ENCODE results near the gene C19orf81. TPM values are rescaled to one million over a fixed set of nuclear protein-coding genes. Genes with fewer than 3 reads are reported as not detected.

C19orf81 gene
- not detected for total RNA-seq

GRCh38 chr19:50649433-50650391 lies at the start of gene C19orf81:
Gene C19orf81 (plus strand): TSS chr19:50649445. CDS start chr19:50649445, 0 bp downstream.

GRCh38 chr19:50639121-50640112 lies 9.8 kb upstream of the C19orf81 start, which contains the start of gene SYT3:
Gene SYT3 (minus strand): TSS chr19:50639881. CDS start chr19:50637411, 2,470 bp downstream.

Other genes with a start within 250 kb of the C19orf81 start
- under 1 TPM; 0.53 to 0.73 TPM for gene SPIB, start 230.5 kb upstream of the C19orf81 start, total RNA-seq
- gene MYBPC2, start 216.6 kb upstream of the C19orf81 start, total RNA-seq = under 1 TPM; 0.12 to 0.66 TPM
- gene EMC10, start 172.9 kb upstream of the C19orf81 start, total RNA-seq = 10 to 100 TPM; 65.7 to 66.9 TPM
- gene GARIN5A, start 172.6 kb upstream of the C19orf81 start, total RNA-seq = under 1 TPM in 1 of 2 experiments, not detected in 1; 0.15 TPM
- gene JOSD2, start 138.3 kb upstream of the C19orf81 start, total RNA-seq = 10 to 100 TPM; 39.2 to 42.9 TPM
- gene ASPDH, start 135.5 kb upstream of the C19orf81 start, total RNA-seq = not detected
- not detected for gene LRRC4B, start 81.0 kb upstream of the C19orf81 start, total RNA-seq
- not detected for gene SYT3, start 9.6 kb upstream of the C19orf81 start, total RNA-seq
- gene SHANK1, start 70.4 kb downstream of the C19orf81 start, total RNA-seq = not detected
- under 1 TPM; 0.75 to 0.98 TPM for gene CLEC11A, start 73.9 kb downstream of the C19orf81 start, total RNA-seq
- gene GPR32, start 121.0 kb downstream of the C19orf81 start, total RNA-seq = not detected
- gene ACP4, start 141.0 kb downstream of the C19orf81 start, total RNA-seq = not detected
- gene KLK1, start 174.3 kb downstream of the C19orf81 start, total RNA-seq = under 1 TPM; 0.79 to 0.86 TPM
- not detected for gene KLK15, start 184.1 kb downstream of the C19orf81 start, total RNA-seq
- not detected for gene KLK3, start 205.5 kb downstream of the C19orf81 start, total RNA-seq
- not detected for gene KLK2, start 224.0 kb downstream of the C19orf81 start, total RNA-seq